ENCODE results near the gene RSPH6A.

RSPH6A gene

GRCh38 chr19:45815481-45816216 lies 541 bp upstream of the RSPH6A start:
- Histone ChIP-seq H3K4me3 (replicated peaks; ENCODE audit: low read depth, low read length) (no peak overlapping the region), H3K36me3 (ENCODE audit: control insufficient read depth, insufficient read depth, low read length) (peaks cover 14% of the 10 kb centered on the region), H3K27me3 (replicated peaks; ENCODE audit: control insufficient read depth, insufficient read depth, low read length) (no peaks in the 10 kb centered on the region)
- DNase-seq (ENCODE audit: extremely low read depth, insufficient read length), result no peak
- TF ChIP-seq, protein P1, sequence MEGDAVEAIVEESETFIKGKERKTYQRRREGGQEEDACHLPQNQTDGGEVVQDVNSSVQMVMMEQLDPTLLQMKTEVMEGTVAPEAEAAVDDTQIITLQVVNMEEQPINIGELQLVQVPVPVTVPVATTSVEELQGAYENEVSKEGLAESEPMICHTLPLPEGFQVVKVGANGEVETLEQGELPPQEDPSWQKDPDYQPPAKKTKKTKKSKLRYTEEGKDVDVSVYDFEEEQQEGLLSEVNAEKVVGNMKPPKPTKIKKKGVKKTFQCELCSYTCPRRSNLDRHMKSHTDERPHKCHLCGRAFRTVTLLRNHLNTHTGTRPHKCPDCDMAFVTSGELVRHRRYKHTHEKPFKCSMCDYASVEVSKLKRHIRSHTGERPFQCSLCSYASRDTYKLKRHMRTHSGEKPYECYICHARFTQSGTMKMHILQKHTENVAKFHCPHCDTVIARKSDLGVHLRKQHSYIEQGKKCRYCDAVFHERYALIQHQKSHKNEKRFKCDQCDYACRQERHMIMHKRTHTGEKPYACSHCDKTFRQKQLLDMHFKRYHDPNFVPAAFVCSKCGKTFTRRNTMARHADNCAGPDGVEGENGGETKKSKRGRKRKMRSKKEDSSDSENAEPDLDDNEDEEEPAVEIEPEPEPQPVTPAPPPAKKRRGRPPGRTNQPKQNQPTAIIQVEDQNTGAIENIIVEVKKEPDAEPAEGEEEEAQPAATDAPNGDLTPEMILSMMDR (IDR thresholded peaks at IDR 0.05; ENCODE audit: insufficient read depth, low read length, poor library complexity, severe bottlenecking), result no peak

GRCh38 chr19:45814166-45814780 lies 835 bp downstream of the RSPH6A start:
- TF ChIP-seq, protein P1 (IDR thresholded peaks at IDR 0.05; ENCODE audit: insufficient read depth, low read length, poor library complexity, severe bottlenecking), result no peak
- Histone ChIP-seq H3K36me3 (ENCODE audit: control insufficient read depth, insufficient read depth, low read length) (peaks cover 10% of the 10 kb centered on the region), H3K27me3 (replicated peaks; ENCODE audit: control insufficient read depth, insufficient read depth, low read length) (no peaks in the 10 kb centered on the region), H3K4me3 (replicated peaks; ENCODE audit: low read depth, low read length) (no peak overlapping the region)
- no peak for DNase-seq (ENCODE audit: extremely low read depth, insufficient read length)

DNA sequence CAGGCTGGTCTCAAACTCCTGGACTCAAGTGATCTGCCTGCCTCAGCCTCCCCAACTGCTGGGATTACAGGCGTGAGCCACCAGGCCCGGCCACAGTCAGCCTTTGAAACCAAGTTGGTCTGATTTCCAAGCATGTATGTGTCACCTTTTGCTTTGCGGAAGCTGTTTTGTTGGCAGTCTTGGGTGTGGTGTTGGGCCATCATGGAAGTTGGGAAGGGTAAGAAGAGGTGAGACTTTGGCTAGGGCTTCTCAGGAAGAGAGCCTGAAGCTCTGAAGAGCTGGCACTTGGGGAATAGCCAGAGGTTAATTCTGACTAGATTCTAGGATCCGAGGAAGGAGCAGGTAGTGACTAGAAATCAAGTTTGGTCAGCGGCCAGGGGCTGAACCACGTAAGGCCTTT lies 2.8 kb downstream of the RSPH6A start:
- no peak for DNase-seq (ENCODE audit: extremely low read depth, insufficient read length)
- TF ChIP-seq, protein P1 (IDR thresholded peaks at IDR 0.05; ENCODE audit: insufficient read depth, low read length, poor library complexity, severe bottlenecking), result no peak
- H3K27me3 ChIP-seq (replicated peaks; ENCODE audit: control insufficient read depth, insufficient read depth, low read length), result no peaks in the 10 kb centered on the region
- H3K4me3 ChIP-seq (replicated peaks; ENCODE audit: low read depth, low read length), result no peak overlapping the region
- H3K36me3 ChIP-seq (ENCODE audit: control insufficient read depth, insufficient read depth, low read length), result peaks cover 8% of the 10 kb centered on the region

DNA sequence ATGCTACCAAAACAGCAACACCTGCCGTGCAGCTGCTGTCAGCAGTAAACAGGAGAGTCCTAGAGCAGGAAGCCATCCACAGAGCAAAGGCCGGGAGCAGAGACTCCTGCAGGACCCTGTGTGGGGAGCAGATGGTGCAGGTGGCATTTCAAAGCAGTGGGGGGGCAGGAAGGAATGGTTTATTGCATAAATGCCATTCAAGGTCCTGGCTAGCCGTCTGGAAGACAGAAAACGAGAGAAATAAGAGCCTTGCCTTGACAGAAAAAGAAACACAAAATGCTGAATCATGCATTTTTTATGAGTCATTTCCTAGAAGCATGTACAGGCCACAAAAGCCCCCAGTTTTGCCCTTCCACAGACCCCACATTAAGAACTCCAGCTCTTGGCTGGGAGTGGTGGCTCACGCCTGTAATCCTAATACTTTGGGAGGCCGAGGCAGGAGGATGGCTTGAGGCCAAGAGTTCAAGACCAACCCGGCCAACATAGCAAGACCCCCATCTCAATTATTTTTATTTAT lies 5.4 kb downstream of the RSPH6A start:
- peak; percentile 67 for DNase-seq (ENCODE audit: extremely low read depth, insufficient read length)
- TF ChIP-seq, protein P1 (IDR thresholded peaks at IDR 0.05; ENCODE audit: insufficient read depth, low read length, poor library complexity, severe bottlenecking), result no peak
- no peak overlapping the region for H3K4me3 ChIP-seq (replicated peaks; ENCODE audit: low read depth, low read length)

DNA sequence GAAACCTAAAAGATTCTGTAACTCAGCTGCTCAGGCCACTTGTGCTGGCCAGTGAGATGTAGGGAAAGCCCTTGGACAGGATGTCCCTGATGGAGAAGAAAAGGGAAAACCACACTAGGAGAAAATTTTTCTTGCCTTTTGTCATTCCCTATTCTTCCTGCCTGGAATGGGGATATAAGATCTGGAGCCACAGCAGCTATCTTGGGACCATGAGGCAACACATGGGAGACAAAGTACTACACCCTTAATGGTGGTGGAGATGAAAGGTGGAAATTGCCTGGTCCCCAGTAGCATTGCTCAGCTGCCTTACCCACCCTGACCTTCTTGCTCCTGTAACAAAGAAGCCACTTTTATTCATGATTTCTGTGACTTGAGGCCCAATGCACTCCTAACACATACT lies 9.4 kb downstream of the RSPH6A start:
- TF ChIP-seq, protein P1 (IDR thresholded peaks at IDR 0.05; ENCODE audit: insufficient read depth, low read length, poor library complexity, severe bottlenecking), result no peak
- no peak for DNase-seq (ENCODE audit: extremely low read depth, insufficient read length)
- Histone ChIP-seq H3K4me3 (replicated peaks; ENCODE audit: low read depth, low read length) (no peak overlapping the region), H3K27me3 (replicated peaks; ENCODE audit: control insufficient read depth, insufficient read depth, low read length) (no peaks in the 10 kb centered on the region), H3K36me3 (ENCODE audit: control insufficient read depth, insufficient read depth, low read length) (no peaks in the 10 kb centered on the region)

More for the DNA sequence above, 5.4 kb downstream of the RSPH6A start:
- no peaks in the 10 kb centered on the region for H3K27me3 ChIP-seq (replicated peaks; ENCODE audit: control insufficient read depth, insufficient read depth, low read length)
- H3K36me3 ChIP-seq (ENCODE audit: control insufficient read depth, insufficient read depth, low read length), result peaks cover 5% of the 10 kb centered on the region

Data from GM06990 (cell line).